AG10803 (cell line): ENCODE results near the gene IFFO2.

Experiments used
- DNase-seq: peaks from one replicate; pipeline ENCODE4 v3.0.0; 2010; ENCODE audit warnings: low read depth
- H3K4me3 ChIP-seq: 2 replicates; pipeline ENCODE4 v1.5.1; 2011; ENCODE audit warnings: mild to moderate bottlenecking, low read length, control low read depth
- CTCF ChIP-seq: conservative IDR thresholded peaks from 2 replicates; pipeline ENCODE4 v1.5.1; 2011; ENCODE audit warnings: mild to moderate bottlenecking, low read length, control low read depth, inconsistent platforms

Gene IFFO2

GRCh38 chr1:18947570-18947969 is 8.9 kb downstream of the IFFO2 start:
- no peak for TF ChIP-seq CTCF
- H3K4me3 ChIP-seq = no peak overlapping the region
- DNase-seq = no peak

- TF ChIP-seq CTCF = no peak
- DNase-seq = no peak
- H3K4me3 ChIP-seq = peak overlapping the region; percentile 2; the same call in 1 of the 2 replicates
These were observed 9.7 kb downstream of the IFFO2 start for GRCh38 chr1:18946550-18947381.

- no peak for TF ChIP-seq CTCF
- peak; percentile 57 for DNase-seq
- no peak overlapping the region for H3K4me3 ChIP-seq
These were observed 11.1 kb downstream of the IFFO2 start for GRCh38 chr1:18945401-18945849.

GRCh38 chr1:18944810-18945209 is 11.7 kb downstream of the IFFO2 start:
- TF ChIP-seq CTCF = no peak
- no peak overlapping the region for H3K4me3 ChIP-seq
- no peak for DNase-seq

GRCh38 chr1:18943914-18944572 is 12.4 kb downstream of the IFFO2 start:
- no peak for DNase-seq
- no peak overlapping the region for H3K4me3 ChIP-seq
- no peak for TF ChIP-seq CTCF

- DNase-seq = no peak
- no peak overlapping the region for H3K4me3 ChIP-seq
- TF ChIP-seq CTCF = no peak
These were observed 13.3 kb downstream of the IFFO2 start for GRCh38 chr1:18943162-18943561.

GRCh38 chr1:18942340-18942739 is 14.1 kb downstream of the IFFO2 start:
- TF ChIP-seq CTCF = no peak
- no peak overlapping the region for H3K4me3 ChIP-seq
- DNase-seq = no peak
